ENCODE data around the gene PSMD7. TPM values are rescaled to one million over a fixed set of nuclear protein-coding genes. Genes with fewer than 3 reads are reported as not detected.
A peak's percentile ranks its signal among the peaks of the same experiment; 100 is the strongest.

Gene PSMD7
- 10 to 100 TPM; 20.1 to 32.4 TPM for total RNA-seq

DNA sequence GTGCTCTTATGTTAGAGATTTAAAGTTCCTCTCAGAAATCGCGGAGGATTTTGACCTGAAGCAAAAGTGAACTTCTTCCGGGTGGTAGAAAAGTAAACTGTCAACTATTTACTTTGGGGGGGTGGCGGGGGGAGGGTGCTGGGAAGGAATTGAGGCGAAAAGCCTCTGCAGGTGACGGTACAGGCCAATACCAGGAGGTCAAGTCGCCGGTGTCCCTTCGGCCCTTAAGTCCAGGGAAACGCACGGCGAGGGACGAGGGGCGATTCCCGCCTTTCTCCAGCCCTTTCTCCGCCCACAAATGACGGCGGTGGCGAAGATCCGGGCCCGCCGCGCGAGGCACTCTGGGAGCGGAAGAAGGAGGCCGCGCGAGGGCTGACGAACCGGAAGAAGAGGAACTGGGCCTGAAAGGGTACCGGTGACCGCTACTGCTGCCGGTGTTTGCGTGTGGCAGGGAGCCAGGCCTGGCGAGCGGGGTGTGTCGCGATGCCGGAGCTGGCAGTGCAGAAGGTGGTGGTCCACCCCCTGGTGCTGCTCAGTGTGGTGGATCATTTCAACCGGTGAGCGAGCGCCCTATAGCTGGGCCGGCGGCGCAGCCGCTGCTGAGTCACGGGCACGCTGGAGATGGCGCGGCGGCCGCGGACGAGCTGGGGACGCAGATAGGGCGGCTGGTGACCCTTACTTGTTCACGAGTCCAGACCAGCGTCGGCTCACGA is at the start of gene PSMD7:
TSS of gene PSMD7 (plus strand) at position 383 of the 713 bp plus-strand sequence. CDS start at position 484, 101 bp downstream.
- WGBS, 2 donors, result 0 to 1% methylated on average over 16 to 58 of the region's 60 CpGs
- Histone ChIP-seq H3K4me3 (peak within 1 kb of the TSS; percentile 78 to 99), H3K36me3 (replicated peaks in 1 of 2; ENCODE audit: insufficient read depth in 1 of 2, low read depth in 2 of 2) (peaks cover 0 to 8% of the 10 kb centered on the region in 2 donors), H3K9me3 (peaks cover 0 to 7% (median 0%) of the 10 kb centered on the region in 3 donors), H3K27me3 (no peaks in the 10 kb centered on the region), H3K27ac (peak within 1 kb of the TSS; percentile 93 to 99 (median 98)), H3K4me1 (peaks cover 32% of the 10 kb centered on the region)
- ATAC-seq (peak; percentile 97), DNase-seq (peak; percentile 90 to 92 (median 91))
- peak in 1 of 7 experiments; percentile 1 for TF ChIP-seq CTCF (IDR thresholded peaks at IDR 0.05)
- peak; percentile 82 to 94 (median 90) for TF ChIP-seq POLR2A (IDR thresholded peaks at IDR 0.05)
- intact Hi-C loops (cut with DNase I), result no loop called here

GRCh38 chr16:74249254-74249653 is 47.4 kb upstream of the PSMD7 start:
- intact Hi-C loops (cut with DNase I), result no loop called here
- H3K36me3 ChIP-seq (replicated peaks in 1 of 2; ENCODE audit: insufficient read depth in 1 of 2, low read depth in 2 of 2), result no peaks in the 10 kb centered on the region
- no peaks in the 10 kb centered on the region for H3K27me3 ChIP-seq
- H3K27ac ChIP-seq, result no peak overlapping the region
- 41 to 55% methylated on average over 4 of the region's 4 CpGs for WGBS, 2 donors
- no peak overlapping the region for H3K4me3 ChIP-seq
- TF ChIP-seq POLR2A (IDR thresholded peaks at IDR 0.05) (no peak), CTCF (IDR thresholded peaks at IDR 0.05) (no peak)
- H3K9me3 ChIP-seq, result no peaks in the 10 kb centered on the region
- no peak for DNase-seq
- no peak for ATAC-seq
- no peaks in the 10 kb centered on the region for H3K4me1 ChIP-seq

- Histone ChIP-seq H3K27me3 (no peaks in the 10 kb centered on the region), H3K4me1 (no peaks in the 10 kb centered on the region), H3K4me3 (no peak overlapping the region), H3K27ac (no peak overlapping the region), H3K9me3 (no peaks in the 10 kb centered on the region), H3K36me3 (replicated peaks in 1 of 2; ENCODE audit: insufficient read depth in 1 of 2, low read depth in 2 of 2) (no peaks in the 10 kb centered on the region)
- no peak for TF ChIP-seq POLR2A (IDR thresholded peaks at IDR 0.05)
- no peak for TF ChIP-seq CTCF (IDR thresholded peaks at IDR 0.05)
- DNase-seq (no peak), ATAC-seq (no peak)
- intact Hi-C loops (cut with DNase I), result no loop called here
- WGBS, 2 donors, result 57 to 60% methylated on average over 1 of the region's 1 CpG
These were observed 46.8 kb upstream of the PSMD7 start for GRCh38 chr16:74249846-74250245.

GRCh38 chr16:74252329-74252728 is 44.3 kb upstream of the PSMD7 start:
- Histone ChIP-seq H3K27ac (no peak overlapping the region), H3K4me1 (no peaks in the 10 kb centered on the region), H3K4me3 (no peak overlapping the region), H3K27me3 (no peaks in the 10 kb centered on the region), H3K36me3 (replicated peaks in 1 of 2; ENCODE audit: insufficient read depth in 1 of 2, low read depth in 2 of 2) (no peaks in the 10 kb centered on the region), H3K9me3 (no peaks in the 10 kb centered on the region)
- WGBS, 2 donors, result 73 to 87% methylated on average over 3 of the region's 3 CpGs
- ATAC-seq (no peak), DNase-seq (no peak)
- TF ChIP-seq CTCF (IDR thresholded peaks at IDR 0.05), result no peak
- no peak for TF ChIP-seq POLR2A (IDR thresholded peaks at IDR 0.05)
- intact Hi-C loops (cut with DNase I), result no loop called here
